Measurements from ENCODE around the gene ARSB.
"Not testable (repeated sequence)": the region's sequence is repeated elsewhere in the genome, so short reads cannot be mapped to it uniquely, and the experiment has no call there.

The ARSB gene

DNA sequence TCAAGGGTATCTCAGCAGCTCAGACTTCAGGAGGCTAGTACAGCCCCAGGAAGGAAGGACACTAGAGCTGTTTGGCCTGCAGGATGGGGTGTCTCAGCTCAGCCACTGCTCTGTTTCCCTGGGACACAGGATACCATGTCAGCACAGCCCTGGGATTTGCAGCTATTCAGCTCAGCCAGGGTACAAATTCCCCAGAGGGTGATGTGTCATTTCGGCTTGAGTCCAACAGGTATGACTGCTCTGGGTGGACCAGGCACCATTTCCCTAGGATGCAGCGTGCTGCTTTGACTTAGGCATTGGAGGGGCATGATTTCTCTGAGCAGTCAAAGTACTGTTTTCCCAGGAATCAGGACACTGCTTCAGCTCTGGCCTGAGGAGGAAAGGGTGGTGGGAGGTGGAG lies 130.1 kb downstream of the ARSB start:
- Histone ChIP-seq H3K36me3 (ENCODE audit: control insufficient read depth in 4 of 4, insufficient read depth in 4 of 4, low read length in 3 of 4) (peaks cover 0 to 14% (median 4%) of the 10 kb centered on the region in 4 experiments), H3K27ac (ENCODE audit: insufficient read depth in 1 of 2, low read depth in 1 of 2, low read length in 2 of 2, poor library complexity in 1 of 2, severe bottlenecking in 2 of 2) (no peak overlapping the region), H3K4me1 (ENCODE audit: control extremely low read depth in 1 of 4, control insufficient read depth in 4 of 4, insufficient read depth in 4 of 4, low read length in 3 of 4) (peaks cover 0 to 3% (median 0%) of the 10 kb centered on the region in 4 experiments), H3K27me3 (replicated peaks in 2 of 5; ENCODE audit: control insufficient read depth in 4 of 5, insufficient read depth in 5 of 5, low read length in 4 of 5) (no peaks in the 10 kb centered on the region), H3K9me3 (ENCODE audit: control extremely low read depth in 1 of 5, control insufficient read depth in 4 of 5, insufficient read depth in 2 of 5, low read depth in 1 of 5, low read length in 4 of 5) (peaks cover 3 to 24% (median 14%) of the 10 kb centered on the region in 5 experiments), H3K4me3 (ENCODE audit: control insufficient read depth in 1 of 7, extremely low read depth in 1 of 7, insufficient read depth in 4 of 7, low read depth in 2 of 7, low read length in 6 of 7) (no peak overlapping the region)
- ChIA-PET POLR2A (no interaction called here), CTCF (no interaction called here)
- WGBS (ENCODE audit: insufficient coverage), result 63% methylated on average over 2 of the region's 2 CpGs
- DNase-seq, result no peak

DNA sequence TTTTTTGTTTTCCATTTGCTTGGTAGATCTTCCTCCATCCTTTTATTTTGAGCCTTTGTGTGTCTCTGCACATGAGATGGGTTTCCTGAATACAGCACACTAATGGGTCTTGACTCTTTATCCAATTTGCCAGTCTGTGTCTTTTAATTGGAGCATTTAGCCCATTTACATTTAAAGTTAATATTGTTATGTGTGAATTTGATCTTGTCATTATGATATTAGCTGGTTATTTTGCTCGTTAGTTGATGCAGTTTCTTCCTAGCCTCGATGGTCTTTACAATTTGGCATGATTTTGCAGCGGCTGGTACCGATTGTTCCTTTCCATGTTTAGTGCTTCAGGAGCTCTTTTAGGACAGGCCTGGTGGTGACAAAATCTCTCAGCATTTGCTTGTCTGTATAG lies 133.2 kb downstream of the ARSB start:
- DNase-seq; H3K36me3 ChIP-seq (ENCODE audit: control insufficient read depth in 4 of 4, insufficient read depth in 4 of 4, low read length in 3 of 4); H3K27me3 ChIP-seq (replicated peaks in 2 of 5; ENCODE audit: control insufficient read depth in 4 of 5, insufficient read depth in 5 of 5, low read length in 4 of 5); POLR2A ChIA-PET; H3K4me3 ChIP-seq (ENCODE audit: control insufficient read depth in 1 of 7, extremely low read depth in 1 of 7, insufficient read depth in 4 of 7, low read depth in 2 of 7, low read length in 6 of 7); CTCF ChIA-PET; H3K27ac ChIP-seq (ENCODE audit: insufficient read depth in 1 of 2, low read depth in 1 of 2, low read length in 2 of 2, poor library complexity in 1 of 2, severe bottlenecking in 2 of 2); H3K4me1 ChIP-seq (ENCODE audit: control extremely low read depth in 1 of 4, control insufficient read depth in 4 of 4, insufficient read depth in 4 of 4, low read length in 3 of 4): not testable (repeated sequence)
- peaks cover 3 to 21% (median 14%) of the 10 kb centered on the region in 5 experiments for H3K9me3 ChIP-seq (ENCODE audit: control extremely low read depth in 1 of 5, control insufficient read depth in 4 of 5, insufficient read depth in 2 of 5, low read depth in 1 of 5, low read length in 4 of 5)
- no CpG with 5 or more reads among the region's 4 CpGs for WGBS (ENCODE audit: insufficient coverage)

DNA sequence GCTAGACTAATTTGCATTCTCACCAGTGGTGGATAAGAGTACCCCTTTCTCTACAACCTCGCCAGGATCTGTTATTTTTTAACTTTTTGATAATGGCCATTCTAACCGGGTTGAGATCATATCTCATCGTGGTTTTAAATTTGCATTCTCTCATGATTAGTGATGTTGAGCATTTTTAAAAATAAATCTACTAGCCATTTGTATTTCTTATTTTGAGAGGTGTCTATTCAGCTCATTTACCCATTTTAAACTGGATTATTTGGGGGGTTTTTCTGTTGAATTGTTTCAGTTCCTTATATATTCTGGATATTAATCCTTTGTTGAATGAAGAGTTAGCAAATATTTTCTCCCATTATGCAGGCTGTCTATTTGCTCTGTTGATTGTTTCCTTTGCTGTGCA lies 139.6 kb downstream of the ARSB start:
- H3K27me3 ChIP-seq (replicated peaks in 2 of 5; ENCODE audit: control insufficient read depth in 4 of 5, insufficient read depth in 5 of 5, low read length in 4 of 5), result no peaks in the 10 kb centered on the region
- whole genome bisulfite sequencing (ENCODE audit: insufficient coverage), result 100% methylated on average over 2 of the region's 3 CpGs
- no peaks in the 10 kb centered on the region for H3K4me1 ChIP-seq (ENCODE audit: control extremely low read depth in 1 of 4, control insufficient read depth in 4 of 4, insufficient read depth in 4 of 4, low read length in 3 of 4)
- no peaks in the 10 kb centered on the region for H3K9me3 ChIP-seq (ENCODE audit: control extremely low read depth in 1 of 5, control insufficient read depth in 4 of 5, insufficient read depth in 2 of 5, low read depth in 1 of 5, low read length in 4 of 5)
- no peaks in the 10 kb centered on the region for H3K36me3 ChIP-seq (ENCODE audit: control insufficient read depth in 4 of 4, insufficient read depth in 4 of 4, low read length in 3 of 4)
- H3K4me3 ChIP-seq (ENCODE audit: control insufficient read depth in 1 of 7, extremely low read depth in 1 of 7, insufficient read depth in 4 of 7, low read depth in 2 of 7, low read length in 6 of 7), result no peak overlapping the region
- ChIA-PET CTCF (no interaction called here), POLR2A (no interaction called here)
- H3K27ac ChIP-seq (ENCODE audit: insufficient read depth in 1 of 2, low read depth in 1 of 2, low read length in 2 of 2, poor library complexity in 1 of 2, severe bottlenecking in 2 of 2), result no peak overlapping the region
- no peak for DNase-seq

DNA sequence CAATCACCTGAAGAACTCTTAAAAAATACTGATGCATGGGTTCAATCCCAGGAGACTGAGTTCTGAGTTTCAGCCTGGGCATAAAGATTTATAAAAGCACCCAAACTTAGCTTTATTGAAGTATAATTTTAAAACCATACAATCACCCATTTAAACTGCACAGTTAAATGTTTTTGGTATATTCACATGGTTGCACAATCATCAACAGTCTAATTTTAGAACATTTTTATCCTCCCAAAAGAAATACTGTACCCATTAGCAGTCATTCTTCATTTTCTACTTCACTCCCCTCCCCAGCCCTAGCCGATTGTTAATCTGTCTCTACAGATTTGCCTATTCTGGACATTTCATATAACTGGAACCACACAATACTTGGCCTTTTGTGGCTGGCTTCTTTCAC lies 141.7 kb downstream of the ARSB start:
- Histone ChIP-seq H3K4me1 (ENCODE audit: control extremely low read depth in 1 of 4, control insufficient read depth in 4 of 4, insufficient read depth in 4 of 4, low read length in 3 of 4) (no peaks in the 10 kb centered on the region), H3K9me3 (ENCODE audit: control extremely low read depth in 1 of 5, control insufficient read depth in 4 of 5, insufficient read depth in 2 of 5, low read depth in 1 of 5, low read length in 4 of 5) (no peaks in the 10 kb centered on the region), H3K27me3 (replicated peaks in 2 of 5; ENCODE audit: control insufficient read depth in 4 of 5, insufficient read depth in 5 of 5, low read length in 4 of 5) (no peaks in the 10 kb centered on the region), H3K36me3 (ENCODE audit: control insufficient read depth in 4 of 4, insufficient read depth in 4 of 4, low read length in 3 of 4) (no peaks in the 10 kb centered on the region), H3K27ac (ENCODE audit: insufficient read depth in 1 of 2, low read depth in 1 of 2, low read length in 2 of 2, poor library complexity in 1 of 2, severe bottlenecking in 2 of 2) (no peak overlapping the region), H3K4me3 (ENCODE audit: control insufficient read depth in 1 of 7, extremely low read depth in 1 of 7, insufficient read depth in 4 of 7, low read depth in 2 of 7, low read length in 6 of 7) (no peak overlapping the region)
- ChIA-PET POLR2A (no interaction called here), CTCF (no interaction called here)
- 92% methylated on average over 1 of the region's 1 CpG for WGBS (ENCODE audit: insufficient coverage)
- DNase-seq, result no peak

DNA sequence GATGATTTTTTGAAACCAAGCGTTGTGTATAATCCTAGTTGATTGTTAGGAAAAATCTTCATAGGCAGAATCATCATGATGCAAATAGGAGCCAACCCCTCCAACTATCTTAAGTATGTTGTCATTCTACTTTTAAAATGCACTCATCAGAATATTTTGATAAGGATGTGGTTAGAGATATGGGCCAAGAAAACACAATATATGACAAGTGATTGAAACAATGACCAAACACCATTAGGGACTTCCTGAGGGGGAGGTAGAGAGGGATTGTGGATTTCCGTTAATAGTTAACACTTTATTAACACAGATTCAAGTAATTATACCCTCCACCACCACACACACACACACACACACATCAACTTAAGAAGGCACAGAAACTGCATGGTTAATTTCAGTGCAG lies 143.3 kb downstream of the ARSB start:
- Histone ChIP-seq H3K9me3 (ENCODE audit: control extremely low read depth in 1 of 5, control insufficient read depth in 4 of 5, insufficient read depth in 2 of 5, low read depth in 1 of 5, low read length in 4 of 5) (no peaks in the 10 kb centered on the region), H3K4me3 (ENCODE audit: control insufficient read depth in 1 of 7, extremely low read depth in 1 of 7, insufficient read depth in 4 of 7, low read depth in 2 of 7, low read length in 6 of 7) (no peak overlapping the region), H3K27ac (ENCODE audit: insufficient read depth in 1 of 2, low read depth in 1 of 2, low read length in 2 of 2, poor library complexity in 1 of 2, severe bottlenecking in 2 of 2) (no peak overlapping the region), H3K36me3 (ENCODE audit: control insufficient read depth in 4 of 4, insufficient read depth in 4 of 4, low read length in 3 of 4) (peaks cover 0 to 5% (median 0%) of the 10 kb centered on the region in 4 experiments), H3K4me1 (ENCODE audit: control extremely low read depth in 1 of 4, control insufficient read depth in 4 of 4, insufficient read depth in 4 of 4, low read length in 3 of 4) (no peaks in the 10 kb centered on the region), H3K27me3 (replicated peaks in 2 of 5; ENCODE audit: control insufficient read depth in 4 of 5, insufficient read depth in 5 of 5, low read length in 4 of 5) (no peaks in the 10 kb centered on the region)
- CTCF ChIA-PET, result no interaction called here
- no CpG with 5 or more reads among the region's 2 CpGs for WGBS (ENCODE audit: insufficient coverage)
- DNase-seq, result no peak
- POLR2A ChIA-PET, result no interaction called here

DNA sequence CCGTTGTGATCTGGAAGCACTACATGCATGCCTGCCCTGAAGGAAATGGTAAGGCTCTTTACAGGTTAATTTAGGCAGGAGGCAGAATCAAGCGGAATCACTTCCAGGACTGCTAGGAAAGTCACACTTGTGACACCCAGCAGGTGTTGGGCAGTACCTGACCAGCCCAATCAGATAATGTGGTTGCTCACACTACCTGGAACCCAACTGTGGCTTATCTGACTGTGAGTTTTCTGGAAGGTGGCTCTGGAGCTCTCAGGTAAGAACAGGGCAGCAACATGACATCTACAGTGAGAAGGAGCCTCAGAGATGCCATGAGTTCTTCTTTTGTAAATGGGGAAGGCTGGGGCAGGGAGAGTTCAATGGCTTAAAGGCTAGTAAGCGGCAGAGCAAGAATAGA lies 146.4 kb downstream of the ARSB start:
- peaks cover 0 to 18% (median under 1%) of the 10 kb centered on the region in 4 experiments for H3K36me3 ChIP-seq (ENCODE audit: control insufficient read depth in 4 of 4, insufficient read depth in 4 of 4, low read length in 3 of 4)
- no peaks in the 10 kb centered on the region for H3K4me1 ChIP-seq (ENCODE audit: control extremely low read depth in 1 of 4, control insufficient read depth in 4 of 4, insufficient read depth in 4 of 4, low read length in 3 of 4)
- H3K4me3 ChIP-seq (ENCODE audit: control insufficient read depth in 1 of 7, extremely low read depth in 1 of 7, insufficient read depth in 4 of 7, low read depth in 2 of 7, low read length in 6 of 7), result no peak overlapping the region
- no peaks in the 10 kb centered on the region for H3K27me3 ChIP-seq (replicated peaks in 2 of 5; ENCODE audit: control insufficient read depth in 4 of 5, insufficient read depth in 5 of 5, low read length in 4 of 5)
- DNase-seq, result no peak
- 96% methylated on average over 2 of the region's 3 CpGs for WGBS (ENCODE audit: insufficient coverage)
- CTCF ChIA-PET, result no interaction called here
- no peak overlapping the region for H3K27ac ChIP-seq (ENCODE audit: insufficient read depth in 1 of 2, low read depth in 1 of 2, low read length in 2 of 2, poor library complexity in 1 of 2, severe bottlenecking in 2 of 2)
- POLR2A ChIA-PET, result no interaction called here
- no peaks in the 10 kb centered on the region for H3K9me3 ChIP-seq (ENCODE audit: control extremely low read depth in 1 of 5, control insufficient read depth in 4 of 5, insufficient read depth in 2 of 5, low read depth in 1 of 5, low read length in 4 of 5)

DNA sequence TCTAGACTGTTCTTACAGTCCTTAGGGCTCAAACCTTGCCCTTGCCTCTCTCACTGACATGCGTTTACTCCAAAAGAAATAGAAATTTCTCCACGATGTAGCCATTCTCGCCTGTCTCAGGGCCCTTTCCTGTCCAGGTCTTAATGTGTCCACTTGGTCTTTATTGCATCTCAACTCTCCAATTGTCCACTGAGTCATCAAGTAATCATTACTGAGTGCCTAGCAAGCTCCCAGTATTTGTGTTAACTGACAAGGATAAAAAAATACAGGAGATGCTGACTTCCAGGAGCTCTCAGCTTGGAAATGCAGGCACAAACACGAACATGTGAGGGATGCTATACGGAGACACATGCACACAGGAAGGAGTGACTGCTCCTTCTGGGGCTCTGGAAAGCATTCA lies 147.3 kb downstream of the ARSB start:
- Histone ChIP-seq H3K9me3 (ENCODE audit: control extremely low read depth in 1 of 5, control insufficient read depth in 4 of 5, insufficient read depth in 2 of 5, low read depth in 1 of 5, low read length in 4 of 5) (no peaks in the 10 kb centered on the region), H3K36me3 (ENCODE audit: control insufficient read depth in 4 of 4, insufficient read depth in 4 of 4, low read length in 3 of 4) (peaks cover 0 to 19% (median under 1%) of the 10 kb centered on the region in 4 experiments), H3K27me3 (replicated peaks in 2 of 5; ENCODE audit: control insufficient read depth in 4 of 5, insufficient read depth in 5 of 5, low read length in 4 of 5) (no peaks in the 10 kb centered on the region), H3K27ac (ENCODE audit: insufficient read depth in 1 of 2, low read depth in 1 of 2, low read length in 2 of 2, poor library complexity in 1 of 2, severe bottlenecking in 2 of 2) (no peak overlapping the region), H3K4me1 (ENCODE audit: control extremely low read depth in 1 of 4, control insufficient read depth in 4 of 4, insufficient read depth in 4 of 4, low read length in 3 of 4) (no peaks in the 10 kb centered on the region), H3K4me3 (ENCODE audit: control insufficient read depth in 1 of 7, extremely low read depth in 1 of 7, insufficient read depth in 4 of 7, low read depth in 2 of 7, low read length in 6 of 7) (no peak overlapping the region)
- POLR2A ChIA-PET, result no interaction called here
- DNase-seq, result no peak
- 94% methylated on average over 5 of the region's 5 CpGs for WGBS (ENCODE audit: insufficient coverage)
- CTCF ChIA-PET, result interaction anchor here (0.6 kb wide), 1 partner anchor 128 kb away, joined by 3 read pairs; no protein-coding TSS in a partner anchor

All from common myeloid progenitor, CD34-positive (primary cell).